MM.1S (cell line): Measurements from ENCODE around the gene DUOX1.

ENCODE experiments used
- DNase-seq: peaks from one replicate; pipeline ENCODE4 v3.0.0-alpha.2; 2015
- H2AFZ ChIP-seq: fragments of 300-600 bp; sonication (generic); 2 replicates; pipeline ENCODE4 v1.6.0; 2016; ENCODE audit warnings: antibody characterized with exemption, low read length
- H3F3A ChIP-seq: fragments of 300-600 bp; sonication (generic); 2 replicates; pipeline ENCODE4 v1.6.1; 2016; ENCODE audit warnings: mild to moderate bottlenecking, antibody characterized with exemption, low read length, moderate library complexity, mixed read lengths; ENCODE audit not compliant: insufficient read depth
- H3K27ac ChIP-seq: fragments of 300-600 bp; sonication (generic); 2 replicates; pipeline ENCODE4 v1.5.1; 2016; ENCODE audit warnings: mild to moderate bottlenecking, low read length
- H3K27me3 ChIP-seq: fragments of 300-600 bp; sonication (generic); replicated peaks from 2 replicates; pipeline ENCODE4 v1.6.0; 2016; ENCODE audit warnings: low read length; ENCODE audit not compliant: insufficient read depth
- H3K36me3 ChIP-seq: fragments of 300-600 bp; sonication (generic); replicated peaks from 2 replicates; pipeline ENCODE4 v1.6.1; 2016; ENCODE audit warnings: mild to moderate bottlenecking, low read length, mixed read lengths; ENCODE audit not compliant: insufficient read depth
- H3K4me1 ChIP-seq: fragments of 300-600 bp; sonication (generic); 2 replicates; pipeline ENCODE4 v1.6.1; 2016; ENCODE audit warnings: low read length, mixed read lengths
- H3K4me2 ChIP-seq: fragments of 300-600 bp; sonication (generic); 2 replicates; pipeline ENCODE4 v1.6.0; 2016; ENCODE audit warnings: low read depth, low read length
- H3K4me3 ChIP-seq: fragments of 300-600 bp; sonication (generic); 2 replicates; pipeline ENCODE4 v1.5.1; 2016; ENCODE audit warnings: low read length, mixed read lengths
- H3K79me2 ChIP-seq: fragments of 300-600 bp; sonication (generic); 2 replicates; pipeline ENCODE4 v1.6.1; 2016; ENCODE audit warnings: mixed run types, low read length, mixed read lengths
- H3K9ac ChIP-seq: fragments of 300-600 bp; sonication (generic); 2 replicates; pipeline ENCODE4 v1.6.1; 2016; ENCODE audit warnings: low read length, mixed read lengths
- H3K9me2 ChIP-seq: fragments of 300-600 bp; sonication (generic); replicated peaks from 2 replicates; pipeline ENCODE4 v1.6.1; 2016; ENCODE audit warnings: mild to moderate bottlenecking, low read length, mixed read lengths; ENCODE audit not compliant: insufficient read depth
- H3K9me3 ChIP-seq: fragments of 300-600 bp; sonication (generic); replicated peaks from 2 replicates; pipeline ENCODE4 v1.6.1; 2016; ENCODE audit warnings: mild to moderate bottlenecking, low read length, mixed read lengths; ENCODE audit not compliant: insufficient read depth
- H4K20me1 ChIP-seq: fragments of 300-600 bp; sonication (generic); 2 replicates; pipeline ENCODE4 v1.6.1; 2016; ENCODE audit warnings: mild to moderate bottlenecking, low read length, moderate library complexity, mixed read lengths; ENCODE audit not compliant: insufficient read depth
- EZH2 ChIP-seq: fragments of 300-600 bp; sonication (generic); optimal IDR thresholded peaks from 2 replicates; pipeline ENCODE3; 2017; ENCODE audit warnings: low read depth, mild to moderate bottlenecking, antibody characterized with exemption, low read length, mixed read lengths
- EZH2phosphoT487 ChIP-seq: fragments of 300-600 bp; sonication (generic); IDR thresholded peaks from 2 replicates; pipeline ENCODE4 v1.6.1; 2018; ENCODE audit warnings: antibody characterized with exemption, low read length
- TF ChIP-seq, protein P1 (sequence below): fragments of 300-600 bp; sonication (generic); IDR thresholded peaks from 2 replicates; pipeline ENCODE4 v1.5.1; 2016; ENCODE audit warnings: antibody characterized with exemption, low read length, mixed read lengths

The DUOX1 gene

GRCh38 chr15:45183511-45183910 is 53.7 kb downstream of the DUOX1 start:
- Histone ChIP-seq H3K79me2 (no peaks in the 10 kb centered on the region), H3K4me2 (no peak overlapping the region), H3K4me3 (no peak overlapping the region), H3K4me1 (no peaks in the 10 kb centered on the region), H3K27me3 (0 out of 2 replicates have a peak, but pooled peaks cover 3% of the 10 kb centered on the region), H3F3A (no peaks in the 10 kb centered on the region), H3K27ac (no peak overlapping the region), H4K20me1 (no peaks in the 10 kb centered on the region), H3K9me3 (no peaks in the 10 kb centered on the region), H3K36me3 (no peaks in the 10 kb centered on the region), H3K9me2 (no peaks in the 10 kb centered on the region), H2AFZ (no peak overlapping the region), H3K9ac (no peak overlapping the region)
- no peak for TF ChIP-seq EZH2phosphoT487
- TF ChIP-seq, protein P1, sequence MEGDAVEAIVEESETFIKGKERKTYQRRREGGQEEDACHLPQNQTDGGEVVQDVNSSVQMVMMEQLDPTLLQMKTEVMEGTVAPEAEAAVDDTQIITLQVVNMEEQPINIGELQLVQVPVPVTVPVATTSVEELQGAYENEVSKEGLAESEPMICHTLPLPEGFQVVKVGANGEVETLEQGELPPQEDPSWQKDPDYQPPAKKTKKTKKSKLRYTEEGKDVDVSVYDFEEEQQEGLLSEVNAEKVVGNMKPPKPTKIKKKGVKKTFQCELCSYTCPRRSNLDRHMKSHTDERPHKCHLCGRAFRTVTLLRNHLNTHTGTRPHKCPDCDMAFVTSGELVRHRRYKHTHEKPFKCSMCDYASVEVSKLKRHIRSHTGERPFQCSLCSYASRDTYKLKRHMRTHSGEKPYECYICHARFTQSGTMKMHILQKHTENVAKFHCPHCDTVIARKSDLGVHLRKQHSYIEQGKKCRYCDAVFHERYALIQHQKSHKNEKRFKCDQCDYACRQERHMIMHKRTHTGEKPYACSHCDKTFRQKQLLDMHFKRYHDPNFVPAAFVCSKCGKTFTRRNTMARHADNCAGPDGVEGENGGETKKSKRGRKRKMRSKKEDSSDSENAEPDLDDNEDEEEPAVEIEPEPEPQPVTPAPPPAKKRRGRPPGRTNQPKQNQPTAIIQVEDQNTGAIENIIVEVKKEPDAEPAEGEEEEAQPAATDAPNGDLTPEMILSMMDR, result no peak
- no peak for TF ChIP-seq EZH2
- DNase-seq, result no peak

GRCh38 chr15:45184562-45185041 is 54.8 kb downstream of the DUOX1 start:
- Histone ChIP-seq H3K4me2 (no peak overlapping the region), H3K36me3 (no peaks in the 10 kb centered on the region), H3K4me3 (no peak overlapping the region), H3K9me2 (no peaks in the 10 kb centered on the region), H3K4me1 (no peaks in the 10 kb centered on the region), H3K79me2 (no peaks in the 10 kb centered on the region), H4K20me1 (no peaks in the 10 kb centered on the region), H3K9me3 (no peaks in the 10 kb centered on the region), H3K9ac (no peak overlapping the region), H3K27me3 (0 out of 2 replicates have a peak, but pooled peaks cover 4% of the 10 kb centered on the region), H2AFZ (no peak overlapping the region), H3K27ac (no peak overlapping the region), H3F3A (no peaks in the 10 kb centered on the region)
- TF ChIP-seq EZH2phosphoT487 (no peak), EZH2 (no peak)
- TF ChIP-seq, protein P1, result no peak
- no peak for DNase-seq

DNA sequence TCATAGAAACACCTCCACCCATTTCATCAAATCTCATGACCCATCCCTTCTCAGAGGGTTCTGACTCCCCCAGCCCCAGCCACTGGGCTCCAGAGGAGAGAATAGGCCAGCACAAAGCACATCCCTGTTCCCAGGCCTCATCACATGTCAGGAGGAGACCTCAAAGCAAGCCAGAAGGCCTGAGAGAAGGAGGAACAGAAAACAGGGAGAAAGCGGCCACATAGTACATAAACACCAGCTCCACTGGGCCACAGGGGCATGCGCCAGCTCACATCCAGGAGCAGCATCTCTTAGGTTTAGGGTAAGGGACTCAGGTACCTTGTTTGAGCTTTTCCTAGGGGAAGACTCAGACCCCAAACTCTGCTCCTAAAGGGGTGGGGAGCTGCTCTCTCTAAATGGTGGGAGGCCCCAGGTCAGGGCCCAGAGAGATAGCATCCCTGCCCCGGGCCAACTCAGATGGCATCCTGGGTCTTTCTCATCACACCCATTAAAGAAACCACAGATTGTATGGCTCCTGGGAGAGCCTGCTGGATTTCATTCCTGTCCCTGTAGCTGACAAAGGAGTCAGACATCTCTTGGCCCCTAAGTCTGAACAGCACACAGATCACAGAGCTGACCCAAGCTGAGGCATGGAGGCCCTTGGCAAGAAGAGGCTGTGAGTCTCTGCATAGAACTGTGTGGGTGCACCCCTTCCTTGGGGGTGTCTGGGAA is 55.4 kb downstream of the DUOX1 start:
- Histone ChIP-seq H3K9me3 (no peaks in the 10 kb centered on the region), H3K27ac (no peak overlapping the region), H3K79me2 (no peaks in the 10 kb centered on the region), H3K9me2 (no peaks in the 10 kb centered on the region), H4K20me1 (no peaks in the 10 kb centered on the region), H3K4me3 (no peak overlapping the region), H3K9ac (no peak overlapping the region), H2AFZ (no peak overlapping the region), H3K4me2 (no peak overlapping the region), H3K36me3 (no peaks in the 10 kb centered on the region), H3K4me1 (no peaks in the 10 kb centered on the region), H3K27me3 (0 out of 2 replicates have a peak, but pooled peaks cover 4% of the 10 kb centered on the region), H3F3A (no peaks in the 10 kb centered on the region)
- no peak for DNase-seq
- TF ChIP-seq, protein P1, result no peak
- TF ChIP-seq EZH2phosphoT487 (no peak), EZH2 (no peak)
